Trophoblast cell (in vitro differentiated cells and primary cell): Measurements from ENCODE around the gene STIM1.

Source experiments
- DNase-seq, 2 donors: peaks; one replicate each; pipeline ENCODE4 v3.0.0-alpha.2; 2016
- H2AFZ ChIP-seq: 2 replicates; pipeline ENCODE4 v1.6.1; 2013; ENCODE audit warnings: low read length, moderate library complexity, mild to moderate bottlenecking; ENCODE audit not compliant: insufficient read depth, poor library complexity
- H2AK5ac ChIP-seq: 2 replicates; pipeline ENCODE4 v1.6.1; 2013; ENCODE audit warnings: mild to moderate bottlenecking, low read length
- H2BK120ac ChIP-seq: 2 replicates; pipeline ENCODE4 v1.6.1; 2013; ENCODE audit warnings: low read length, mild to moderate bottlenecking, moderate library complexity; ENCODE audit not compliant: insufficient read depth, poor library complexity
- H2BK12ac ChIP-seq: 2 replicates; pipeline ENCODE4 v1.6.1; 2013; ENCODE audit warnings: mild to moderate bottlenecking, low read length, moderate library complexity
- H2BK5ac ChIP-seq: 2 replicates; pipeline ENCODE4 v1.6.1; 2013; ENCODE audit warnings: low read length, low read depth, moderate library complexity, mild to moderate bottlenecking; ENCODE audit not compliant: poor library complexity
- H3K14ac ChIP-seq: 2 replicates; pipeline ENCODE4 v1.6.1; 2013; ENCODE audit warnings: mild to moderate bottlenecking, low read length
- H3K18ac ChIP-seq: 2 replicates; pipeline ENCODE4 v1.6.1; 2013; ENCODE audit warnings: mild to moderate bottlenecking, low read length
- H3K23ac ChIP-seq: 2 replicates; pipeline ENCODE4 v1.6.1; 2013; ENCODE audit warnings: low read length
- H3K27ac ChIP-seq: 2 replicates; pipeline ENCODE4 v1.5.1; 2013; ENCODE audit warnings: low read depth, mild to moderate bottlenecking, inconsistent platforms, low read length, moderate library complexity
- H3K27me3 ChIP-seq: 2 replicates; pipeline ENCODE4 v1.6.1; 2013; ENCODE audit warnings: inconsistent platforms, mild to moderate bottlenecking, low read length, moderate library complexity; ENCODE audit not compliant: insufficient read depth
- H3K36me3 ChIP-seq, 2 experiments: 1 replicate in 1 of 2; 2 replicates in 1 of 2; pipeline ENCODE4 v1.6.1; 2013; ENCODE audit warnings: low read length in 2 of 2, mild to moderate bottlenecking in 2 of 2, moderate library complexity in 1 of 2; ENCODE audit not compliant: insufficient read depth in 2 of 2, control insufficient read depth in 1 of 2
- H3K4ac ChIP-seq: 2 replicates; pipeline ENCODE4 v1.6.1; 2013; ENCODE audit warnings: low read depth, mild to moderate bottlenecking, low read length, moderate library complexity
- H3K4me1 ChIP-seq, 2 experiments: 1 replicate in 1 of 2; 2 replicates in 1 of 2; pipeline ENCODE4 v1.6.1; 2013; ENCODE audit warnings: low read length in 2 of 2, mild to moderate bottlenecking in 2 of 2, moderate library complexity in 1 of 2; ENCODE audit not compliant: insufficient read depth in 2 of 2, control insufficient read depth in 1 of 2
- H3K4me2 ChIP-seq: 2 replicates; pipeline ENCODE4 v1.6.1; 2013; ENCODE audit warnings: inconsistent platforms, mild to moderate bottlenecking, low read length, moderate library complexity
- H3K4me3 ChIP-seq: 2 replicates; pipeline ENCODE4 v1.5.1; 2013; ENCODE audit warnings: mild to moderate bottlenecking, low read depth, low read length, inconsistent platforms
- H3K79me1 ChIP-seq: one replicate; pipeline ENCODE4 v1.6.1; 2013; ENCODE audit warnings: low read length
- H3K79me2 ChIP-seq: 2 replicates; pipeline ENCODE4 v1.6.1; 2013; ENCODE audit warnings: low read length, mild to moderate bottlenecking; ENCODE audit not compliant: control insufficient read depth, insufficient read depth, poor library complexity
- H3K9ac ChIP-seq: 2 replicates; pipeline ENCODE4 v1.6.1; 2013; ENCODE audit warnings: mild to moderate bottlenecking, low read length
- H3K9me3 ChIP-seq: 2 replicates; pipeline ENCODE4 v1.6.1; 2013; ENCODE audit warnings: low read depth, mild to moderate bottlenecking, control low read depth, inconsistent platforms, low read length; ENCODE audit not compliant: insufficient read depth
- H4K12ac ChIP-seq: 2 replicates; pipeline ENCODE4 v1.6.1; 2013; ENCODE audit warnings: low read depth, mild to moderate bottlenecking, low read length, moderate library complexity
- H4K8ac ChIP-seq: 2 replicates; pipeline ENCODE4 v1.6.1; 2013; ENCODE audit warnings: low read depth, mild to moderate bottlenecking, low read length, moderate library complexity
- H4K91ac ChIP-seq: one replicate; pipeline ENCODE4 v1.6.1; 2013; ENCODE audit warnings: low read depth, mild to moderate bottlenecking, low read length, moderate library complexity
- WGBS: extraction: QIAGEN DNeasy Blood & Tissue Kit; methylation state at CpG from one replicate; pipeline ENCODE4 v1.1.7; 2013; ENCODE audit warnings: missing lambda C conversion rate; ENCODE audit not compliant: insufficient read length, insufficient coverage; ENCODE audit errors: extremely low coverage; 5-methylcytosine and 5-hydroxymethylcytosine counted together

The STIM1 gene

GRCh38 chr11:3841426-3842350 is 13.8 kb upstream of the STIM1 start:
- peak overlapping the region; percentile 74 for H2AFZ ChIP-seq
- no peaks in the 10 kb centered on the region for H3K36me3 ChIP-seq
- peaks cover 9% of the 10 kb centered on the region for H3K79me1 ChIP-seq
- peak; percentile 87 to 94 for DNase-seq
- no peaks in the 10 kb centered on the region for H3K9me3 ChIP-seq
- H4K12ac ChIP-seq: peak overlapping the region; percentile 89
- H3K23ac ChIP-seq: no peak overlapping the region
- peak overlapping the region; percentile 86 for H4K8ac ChIP-seq
- peaks cover 10% of the 10 kb centered on the region for H3K79me2 ChIP-seq
- H2BK12ac ChIP-seq: no peak overlapping the region
- H3K9ac ChIP-seq: peak overlapping the region; percentile 71
- peaks cover 11 to 19% of the 10 kb centered on the region in 2 experiments for H3K4me1 ChIP-seq
- no CpG with 5 or more reads among the region's 44 CpGs for WGBS
- H3K18ac ChIP-seq: peak overlapping the region; percentile 88
- H3K27me3 ChIP-seq: no peaks in the 10 kb centered on the region
- H2AK5ac ChIP-seq: no peak overlapping the region
- H3K27ac ChIP-seq: peak overlapping the region; percentile 73
- H3K4me2 ChIP-seq: peak overlapping the region; percentile 91
- peak overlapping the region; percentile 77 for H4K91ac ChIP-seq
- H2BK5ac ChIP-seq: peak overlapping the region; percentile 83
- peak overlapping the region; percentile 61 for H3K4ac ChIP-seq
- peak overlapping the region; percentile 59 for H3K14ac ChIP-seq
- H2BK120ac ChIP-seq: peak overlapping the region; percentile 74
- peak overlapping the region; percentile 79 for H3K4me3 ChIP-seq

GRCh38 chr11:3843326-3843725 is 12.1 kb upstream of the STIM1 start:
- H3K14ac ChIP-seq: no peak overlapping the region
- no peak overlapping the region for H4K12ac ChIP-seq
- no peak overlapping the region for H4K91ac ChIP-seq
- peaks cover 9% of the 10 kb centered on the region for H3K79me1 ChIP-seq
- H3K4me3 ChIP-seq: no peak overlapping the region
- no peak overlapping the region for H3K4ac ChIP-seq
- no peak overlapping the region for H3K27ac ChIP-seq
- H3K79me2 ChIP-seq: peaks cover 8% of the 10 kb centered on the region
- H2BK12ac ChIP-seq: no peak overlapping the region
- H3K4me2 ChIP-seq: no peak overlapping the region
- H2AK5ac ChIP-seq: no peak overlapping the region
- H2BK120ac ChIP-seq: no peak overlapping the region
- no peaks in the 10 kb centered on the region for H3K27me3 ChIP-seq
- H3K9me3 ChIP-seq: no peaks in the 10 kb centered on the region
- H3K36me3 ChIP-seq: no peaks in the 10 kb centered on the region
- H4K8ac ChIP-seq: no peak overlapping the region
- no peak overlapping the region for H3K18ac ChIP-seq
- WGBS: no CpG with 5 or more reads among the region's 3 CpGs
- no peak overlapping the region for H2BK5ac ChIP-seq
- peaks cover 4 to 9% of the 10 kb centered on the region in 2 experiments for H3K4me1 ChIP-seq
- no peak overlapping the region for H3K9ac ChIP-seq
- DNase-seq: no peak
- H3K23ac ChIP-seq: no peak overlapping the region
- H2AFZ ChIP-seq: no peak overlapping the region

- H4K12ac ChIP-seq: no peak overlapping the region
- no peak overlapping the region for H2AFZ ChIP-seq
- no peak overlapping the region for H2BK5ac ChIP-seq
- H3K18ac ChIP-seq: no peak overlapping the region
- H3K79me2 ChIP-seq: peaks cover 7% of the 10 kb centered on the region
- no peak overlapping the region for H2BK12ac ChIP-seq
- H2AK5ac ChIP-seq: no peak overlapping the region
- H3K4me3 ChIP-seq: no peak overlapping the region
- no peak overlapping the region for H3K27ac ChIP-seq
- H4K91ac ChIP-seq: no peak overlapping the region
- H3K23ac ChIP-seq: no peak overlapping the region
- no peaks in the 10 kb centered on the region for H3K9me3 ChIP-seq
- no peak overlapping the region for H3K4ac ChIP-seq
- no peaks in the 10 kb centered on the region for H3K4me1 ChIP-seq
- no peak overlapping the region for H3K14ac ChIP-seq
- H3K9ac ChIP-seq: no peak overlapping the region
- no CpG with 5 or more reads among the region's 1 CpG for WGBS
- no peak overlapping the region for H2BK120ac ChIP-seq
- no peak overlapping the region for H4K8ac ChIP-seq
- no peaks in the 10 kb centered on the region for H3K36me3 ChIP-seq
- H3K27me3 ChIP-seq: no peaks in the 10 kb centered on the region
- peaks cover 9% of the 10 kb centered on the region for H3K79me1 ChIP-seq
- no peak for DNase-seq
- no peak overlapping the region for H3K4me2 ChIP-seq
Measured at GRCh38 chr11:3845246-3845645, 10.2 kb upstream of the STIM1 start.

- Histone ChIP-seq H4K12ac (no peak overlapping the region), H4K8ac (no peak overlapping the region), H2BK120ac (no peak overlapping the region), H3K4ac (no peak overlapping the region), H3K36me3 (no peaks in the 10 kb centered on the region), H2BK12ac (no peak overlapping the region), H3K4me2 (no peak overlapping the region), H3K4me3 (no peak overlapping the region), H3K79me1 (peaks cover 5% of the 10 kb centered on the region), H3K4me1 (no peaks in the 10 kb centered on the region), H3K79me2 (peaks cover 2% of the 10 kb centered on the region), H3K23ac (no peak overlapping the region), H3K27ac (no peak overlapping the region), H3K9me3 (no peaks in the 10 kb centered on the region), H2BK5ac (no peak overlapping the region), H2AK5ac (no peak overlapping the region), H3K18ac (no peak overlapping the region), H3K9ac (no peak overlapping the region), H3K14ac (no peak overlapping the region), H4K91ac (no peak overlapping the region), H3K27me3 (no peaks in the 10 kb centered on the region), H2AFZ (no peak overlapping the region)
- DNase-seq: no peak
- WGBS: no CpG with 5 or more reads among the region's 3 CpGs
Measured at GRCh38 chr11:3845670-3846069, 9.8 kb upstream of the STIM1 start.
